Stimulated activated naive B cell treated with anti-CD40 and anti-IgM and Interleukin-4, amounts not matched to agents 10 μg/mL and 1 μg/mL and 100 μg/mL, for 72 hours (primary cell): ENCODE results near the gene PLCB2.

Experiments
- ATAC-seq, 2 donors: fragments of 150-1000 bp; cut with Tn5 transposase; replicated peaks; 2 replicates each; pipeline ENCODE4 v1.10.0; 2021; ENCODE audit warnings: moderate library complexity in 1 of 2
- DNase-seq: peaks from one replicate; pipeline ENCODE4 v3.0.0; 2021
- H3K27ac Mint-ChIP-seq: one replicate; pipeline ENCODE4 v1.8.0; 2022; ENCODE audit warnings: mild to moderate bottlenecking, mixed read lengths
- H3K27me3 Mint-ChIP-seq, 2 donors: one replicate each; pipeline ENCODE4 v1.8.0; 2022; ENCODE audit warnings: mixed read lengths in 2 of 2
- H3K36me3 Mint-ChIP-seq, 2 donors: one replicate each; pipeline ENCODE4 v1.8.0; 2022; ENCODE audit warnings: mixed read lengths in 2 of 2, mild to moderate bottlenecking in 1 of 2
- H3K4me1 Mint-ChIP-seq, 2 donors: one replicate each; pipeline ENCODE4 v1.8.0; 2022; ENCODE audit warnings: mixed read lengths in 2 of 2, mild to moderate bottlenecking in 1 of 2
- H3K4me3 Mint-ChIP-seq, 2 donors: one replicate each; pipeline ENCODE4 v1.8.0; 2022; ENCODE audit warnings: mild to moderate bottlenecking in 2 of 2, mixed read lengths in 2 of 2, moderate library complexity in 1 of 2
- H3K9me3 Mint-ChIP-seq, 2 donors: one replicate each; pipeline ENCODE4 v1.8.0; 2022; ENCODE audit warnings: mixed read lengths in 2 of 2, mild to moderate bottlenecking in 1 of 2

PLCB2 gene

GRCh38 chr15:40286061-40286532 is 21.6 kb downstream of the PLCB2 start:
- Mint-ChIP-seq H3K4me3 (no peak overlapping the region), H3K9me3 (no peaks in the 10 kb centered on the region), H3K36me3 (peaks cover 8 to 26% of the 10 kb centered on the region in 2 donors), H3K27ac (peak overlapping the region; percentile 28), H3K27me3 (peaks cover 2 to 4% of the 10 kb centered on the region in 2 donors), H3K4me1 (peaks cover 11 to 28% of the 10 kb centered on the region in 2 donors)
- ATAC-seq = no peak
- DNase-seq = no peak

DNA sequence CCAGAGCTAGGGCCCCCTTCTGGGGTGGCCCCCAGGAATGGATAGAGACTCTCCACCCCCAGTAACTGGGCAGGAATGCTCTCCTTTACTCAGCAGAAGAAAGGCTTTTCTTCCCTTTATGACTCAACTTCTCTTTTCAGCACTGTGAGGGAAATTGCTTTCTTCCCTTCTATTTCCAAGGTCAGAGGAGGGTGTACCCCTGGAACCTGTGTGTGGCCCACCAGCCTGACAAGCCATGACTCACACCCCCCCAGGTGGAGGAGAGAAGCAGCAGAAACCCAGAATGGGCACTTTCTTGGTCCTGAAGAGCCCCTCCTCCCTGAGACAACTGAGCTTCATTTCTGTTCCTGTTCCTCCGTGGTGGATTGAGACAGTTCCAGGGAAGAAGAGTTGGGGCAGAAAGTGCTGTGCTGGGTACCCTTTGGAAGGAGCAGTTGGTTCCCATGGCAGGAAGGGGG is 22.2 kb downstream of the PLCB2 start:
- ATAC-seq (peak in 1 of 2 donors; percentile 8), DNase-seq (no peak)
- no peak overlapping the region for H3K27ac Mint-ChIP-seq
- no peak overlapping the region for H3K4me3 Mint-ChIP-seq
- H3K4me1 Mint-ChIP-seq = peaks cover 13 to 31% of the 10 kb centered on the region in 2 donors
- peaks cover 8 to 25% of the 10 kb centered on the region in 2 donors for H3K36me3 Mint-ChIP-seq
- no peaks in the 10 kb centered on the region for H3K9me3 Mint-ChIP-seq
- peaks cover 6 to 9% of the 10 kb centered on the region in 2 donors for H3K27me3 Mint-ChIP-seq

DNA sequence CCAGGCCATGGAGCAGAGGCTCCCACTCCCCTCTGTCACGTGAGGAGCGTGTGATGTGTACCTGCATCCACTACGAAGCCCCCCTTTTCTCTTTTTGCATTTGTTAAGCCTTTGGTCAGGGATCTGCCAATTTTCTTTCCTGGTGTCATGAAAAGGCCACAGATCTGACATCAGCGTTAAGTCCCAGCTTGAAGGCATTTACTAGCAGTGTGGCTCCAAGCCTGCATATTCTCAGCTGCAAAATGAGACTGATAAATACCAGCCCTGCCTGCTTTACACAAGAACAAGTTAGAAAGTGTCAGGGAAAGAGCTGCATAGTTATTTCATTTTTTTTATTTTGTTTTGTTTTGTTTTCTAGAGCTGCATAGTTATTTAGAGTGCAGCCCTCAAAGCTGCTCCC is 22.6 kb downstream of the PLCB2 start:
- no peaks in the 10 kb centered on the region for H3K9me3 Mint-ChIP-seq
- H3K4me3 Mint-ChIP-seq = no peak overlapping the region
- peaks cover 8 to 23% of the 10 kb centered on the region in 2 donors for H3K36me3 Mint-ChIP-seq

GRCh38 chr15:40283615-40284300 is 24.0 kb downstream of the PLCB2 start:
- Mint-ChIP-seq H3K27ac (no peak overlapping the region), H3K4me3 (peak overlapping the region in 1 of 2 donors; percentile 83), H3K4me1 (peaks cover 13 to 31% of the 10 kb centered on the region in 2 donors)

More for the DNA sequence above, 22.6 kb downstream of the PLCB2 start:
- ATAC-seq (no peak), DNase-seq (no peak)
- H3K27me3 Mint-ChIP-seq = peaks cover 11 to 14% of the 10 kb centered on the region in 2 donors
- H3K4me1 Mint-ChIP-seq = peaks cover 13 to 31% of the 10 kb centered on the region in 2 donors
- no peak overlapping the region for H3K27ac Mint-ChIP-seq

GRCh38 chr15:40282869-40283614 is 24.7 kb downstream of the PLCB2 start, which contains the start of gene ANKRD63:
ANKRD63 (minus strand) TSS chr15:40283064; CDS start chr15:40282586, 478 bp downstream.
- Mint-ChIP-seq H3K4me3 (peak within 1 kb of the TSS; percentile 79 to 83), H3K9me3 (no peaks in the 10 kb centered on the region), H3K4me1 (peaks cover 14 to 31% of the 10 kb centered on the region in 2 donors), H3K36me3 (peaks cover 2 to 5% of the 10 kb centered on the region in 2 donors), H3K27ac (peak within 1 kb of the TSS; percentile 81), H3K27me3 (peaks cover 21 to 33% of the 10 kb centered on the region in 2 donors)
- DNase-seq = peak; percentile 29
- peak; percentile 62 to 67 for ATAC-seq

More at GRCh38 chr15:40283615-40284300, 24.0 kb downstream of the PLCB2 start:
- H3K36me3 Mint-ChIP-seq = peaks cover 4 to 11% of the 10 kb centered on the region in 2 donors
- peaks cover 14 to 26% of the 10 kb centered on the region in 2 donors for H3K27me3 Mint-ChIP-seq
- DNase-seq (no peak), ATAC-seq (no peak)
- H3K9me3 Mint-ChIP-seq = no peaks in the 10 kb centered on the region

- Mint-ChIP-seq H3K4me1 (peaks cover 19 to 35% of the 10 kb centered on the region in 2 donors), H3K36me3 (peaks cover 0 to 2% of the 10 kb centered on the region in 2 donors), H3K4me3 (peak overlapping the region; percentile 79 to 83), H3K27me3 (peaks cover 29 to 38% of the 10 kb centered on the region in 2 donors), H3K27ac (no peak overlapping the region), H3K9me3 (no peaks in the 10 kb centered on the region)
- ATAC-seq (peak; percentile 49 to 61), DNase-seq (peak; percentile 27)
Observed at GRCh38 chr15:40282147-40282868, 25.4 kb downstream of the PLCB2 start.

DNA sequence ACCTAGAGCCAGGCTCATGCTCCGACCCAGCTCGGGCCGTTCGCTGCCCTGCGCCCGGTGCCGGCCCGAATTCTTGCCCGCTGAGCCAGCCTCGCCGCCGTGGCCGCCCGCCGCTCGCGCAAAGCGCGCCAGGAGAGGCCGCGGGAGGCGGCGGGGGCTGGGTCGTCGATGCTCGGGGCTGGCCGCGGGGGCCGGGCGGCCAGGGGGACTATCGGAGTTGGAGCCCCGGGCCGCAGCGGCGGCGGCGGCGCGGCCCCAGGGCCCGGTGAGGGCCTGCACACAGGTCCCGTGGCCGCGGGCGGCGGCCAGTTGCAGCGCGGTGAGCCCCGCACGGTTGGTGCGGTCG is 26.0 kb downstream of the PLCB2 start:
- DNase-seq = no peak
- ATAC-seq = no peak
- peaks cover 29 to 44% of the 10 kb centered on the region in 2 donors for H3K27me3 Mint-ChIP-seq
- H3K4me3 Mint-ChIP-seq = no peak overlapping the region
- H3K27ac Mint-ChIP-seq = no peak overlapping the region
- peaks cover 0 to 2% of the 10 kb centered on the region in 2 donors for H3K36me3 Mint-ChIP-seq
- no peaks in the 10 kb centered on the region for H3K9me3 Mint-ChIP-seq
- peaks cover 20 to 40% of the 10 kb centered on the region in 2 donors for H3K4me1 Mint-ChIP-seq

DNA sequence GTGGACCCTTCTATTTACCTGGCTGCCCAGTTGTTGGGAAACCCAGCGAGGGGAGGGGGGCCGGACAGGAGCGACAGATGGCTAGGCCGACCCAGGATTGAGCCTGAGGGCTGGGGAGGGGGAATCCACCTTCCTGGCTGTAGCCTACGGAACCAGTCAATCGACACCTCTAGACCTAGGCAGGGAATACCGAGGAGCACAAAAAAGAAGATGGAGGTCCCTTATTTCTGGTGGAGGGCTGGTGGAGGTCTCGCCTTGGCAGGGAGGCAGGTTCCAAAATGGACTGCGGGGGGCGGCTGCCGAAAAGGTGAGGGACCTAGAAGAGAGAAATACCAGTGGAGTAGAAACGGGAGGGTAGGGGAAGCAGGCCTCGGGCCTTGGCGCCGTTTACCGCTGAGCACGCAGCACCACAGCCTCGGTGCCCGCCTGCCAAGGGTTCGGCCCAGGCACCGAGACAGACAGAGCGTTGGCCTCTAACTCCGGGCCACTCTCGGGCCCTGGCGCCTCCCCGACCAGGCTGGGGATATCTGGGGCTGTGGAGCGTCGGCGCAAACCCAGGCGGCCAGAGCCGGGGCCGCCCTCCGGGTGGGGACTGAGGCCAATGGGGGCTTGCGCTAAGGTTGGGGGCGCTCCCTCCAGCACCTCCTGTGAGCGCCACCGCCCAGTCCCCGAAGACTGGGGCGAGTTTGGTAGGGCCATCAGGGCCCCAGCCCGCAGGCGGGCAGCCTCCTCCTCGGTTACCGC is 26.5 kb downstream of the PLCB2 start:
- no peak for DNase-seq
- ATAC-seq = no peak
- Mint-ChIP-seq H3K4me1 (peaks cover 23 to 46% of the 10 kb centered on the region in 2 donors), H3K27ac (no peak overlapping the region), H3K9me3 (no peaks in the 10 kb centered on the region), H3K27me3 (peaks cover 29 to 49% of the 10 kb centered on the region in 2 donors), H3K4me3 (peak overlapping the region in 1 of 2 donors; percentile 71), H3K36me3 (peaks cover 0 to 2% of the 10 kb centered on the region in 2 donors)

DNA sequence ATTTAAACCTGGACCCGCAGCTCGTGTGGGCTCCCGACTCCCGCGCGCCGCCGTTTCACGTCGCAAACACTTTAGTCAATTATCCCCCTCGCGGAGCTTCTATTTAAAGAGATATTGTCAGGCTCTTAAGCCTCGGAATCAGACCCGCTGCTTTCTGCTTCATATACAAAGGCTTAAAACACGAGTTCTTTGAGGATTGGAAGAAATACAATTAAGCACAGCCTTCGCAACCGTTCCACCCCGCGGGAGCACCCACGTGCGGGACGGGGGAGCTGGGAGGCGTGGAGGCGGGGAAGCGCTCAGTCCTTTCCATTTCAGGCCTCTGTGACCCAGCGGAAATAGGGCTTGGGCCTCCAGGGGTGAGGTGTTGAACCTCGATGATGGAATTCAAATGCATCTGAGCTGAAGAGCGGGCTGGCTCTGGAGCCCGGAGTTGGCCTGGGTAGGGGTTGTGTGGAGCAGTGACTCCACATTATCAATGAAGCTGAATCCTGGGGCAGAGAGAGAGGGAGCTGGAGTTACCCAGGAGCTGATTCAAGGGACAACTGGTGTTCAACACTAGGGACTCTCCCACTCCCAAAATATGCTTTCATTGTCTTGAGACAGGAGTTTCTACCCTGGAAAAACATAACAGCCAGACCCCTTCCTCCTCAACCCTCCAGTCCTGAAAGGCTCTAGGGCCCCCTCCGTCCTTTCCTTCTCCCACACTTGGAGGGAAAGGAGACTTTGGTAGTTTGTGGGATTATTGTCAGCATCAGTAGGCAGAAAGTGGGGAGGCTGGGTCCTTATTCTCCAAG is 27.3 kb downstream of the PLCB2 start:
- no peaks in the 10 kb centered on the region for H3K9me3 Mint-ChIP-seq
- H3K36me3 Mint-ChIP-seq = peaks cover 0 to 2% of the 10 kb centered on the region in 2 donors
- ATAC-seq (no peak), DNase-seq (no peak)
- no peak overlapping the region for H3K27ac Mint-ChIP-seq
- H3K27me3 Mint-ChIP-seq = peaks cover 29 to 55% of the 10 kb centered on the region in 2 donors
- H3K4me1 Mint-ChIP-seq = peaks cover 23 to 45% of the 10 kb centered on the region in 2 donors
- peak overlapping the region in 1 of 2 donors; percentile 71 for H3K4me3 Mint-ChIP-seq

GRCh38 chr15:40279437-40280141 is 28.1 kb downstream of the PLCB2 start:
- ATAC-seq (peak; percentile 30 to 38), DNase-seq (peak; percentile 46)
- H3K27me3 Mint-ChIP-seq = peaks cover 29 to 55% of the 10 kb centered on the region in 2 donors
- H3K4me3 Mint-ChIP-seq = no peak overlapping the region
- peaks cover 0 to 2% of the 10 kb centered on the region in 2 donors for H3K36me3 Mint-ChIP-seq
- H3K27ac Mint-ChIP-seq = no peak overlapping the region
- peaks cover 24 to 43% of the 10 kb centered on the region in 2 donors for H3K4me1 Mint-ChIP-seq
- no peaks in the 10 kb centered on the region for H3K9me3 Mint-ChIP-seq

- H3K4me3 Mint-ChIP-seq = no peak overlapping the region
- peaks cover 22 to 38% of the 10 kb centered on the region in 2 donors for H3K4me1 Mint-ChIP-seq
- no peak overlapping the region for H3K27ac Mint-ChIP-seq
- ATAC-seq (no peak), DNase-seq (no peak)
- H3K9me3 Mint-ChIP-seq = no peaks in the 10 kb centered on the region
- peaks cover 29 to 55% of the 10 kb centered on the region in 2 donors for H3K27me3 Mint-ChIP-seq
- peaks cover 0 to 1% of the 10 kb centered on the region in 2 donors for H3K36me3 Mint-ChIP-seq
Observed at GRCh38 chr15:40278026-40278425, 29.7 kb downstream of the PLCB2 start.

DNA sequence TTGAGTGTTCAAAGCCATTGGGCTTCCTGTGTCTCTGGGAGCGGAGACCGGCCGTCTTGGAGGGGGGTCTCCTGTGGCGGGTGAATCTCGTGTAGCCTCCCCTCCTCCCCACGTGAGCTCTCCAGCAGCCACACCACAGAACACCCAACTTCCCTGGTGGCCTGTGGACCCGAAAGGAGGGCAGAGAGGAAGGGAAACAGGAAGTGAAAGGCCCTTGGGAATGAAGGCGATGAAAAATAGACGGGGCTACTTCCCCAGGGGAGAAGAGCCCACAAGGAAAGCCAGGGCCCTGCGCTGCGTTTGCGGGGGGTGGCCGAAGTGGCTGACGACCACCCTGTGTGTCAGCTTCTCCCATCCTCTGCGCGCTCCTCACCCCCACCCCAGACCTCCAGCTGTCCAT is 30.3 kb downstream of the PLCB2 start:
- DNase-seq = no peak
- no peak for ATAC-seq
- Mint-ChIP-seq H3K4me1 (peaks cover 22 to 33% of the 10 kb centered on the region in 2 donors), H3K27me3 (peaks cover 29 to 55% of the 10 kb centered on the region in 2 donors), H3K36me3 (no peaks in the 10 kb centered on the region), H3K4me3 (no peak overlapping the region), H3K27ac (peak overlapping the region; percentile 6), H3K9me3 (no peaks in the 10 kb centered on the region)
